GM12892 (cell line): ENCODE measurements around the gene MCC.

ENCODE experiments used
- POLR2A ChIP-seq: IDR thresholded peaks from 2 replicates; pipeline ENCODE4 v1.6.1; 2011; ENCODE audit warnings: low read depth, low read length, control low read depth
- POLR2AphosphoS5 ChIP-seq: IDR thresholded peaks from 2 replicates; pipeline ENCODE4 v1.6.1; 2011; ENCODE audit warnings: low read depth, low read length, control low read depth
- TAF1 ChIP-seq: IDR thresholded peaks from 2 replicates; pipeline ENCODE4 v1.6.1; 2011; ENCODE audit warnings: low read depth, mild to moderate bottlenecking, control low read depth, low read length, borderline replicate concordance

DNA sequence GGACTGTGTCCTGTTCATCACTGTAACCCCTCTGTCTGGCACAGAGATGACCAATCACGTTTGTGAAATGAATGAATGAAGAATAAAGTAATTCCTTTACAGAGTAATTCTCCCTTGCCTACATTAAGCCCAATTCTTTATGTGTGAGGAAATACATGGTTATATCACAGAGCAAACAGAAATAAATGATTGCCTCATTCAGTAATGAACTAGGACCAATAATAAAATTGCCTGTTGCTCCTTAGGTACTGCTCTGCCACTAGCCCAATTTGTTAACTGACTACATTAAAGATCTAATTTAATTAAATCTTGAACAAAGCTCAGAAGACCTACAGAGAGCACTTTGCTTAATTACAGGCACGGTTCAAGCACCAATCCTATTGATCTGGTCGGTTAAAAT is 389.9 kb downstream of the MCC start:
- TF ChIP-seq POLR2A: no peak
- TF ChIP-seq POLR2AphosphoS5: no peak
- no peak for TF ChIP-seq TAF1
